Activated gamma-delta T cell treated with Interleukin-2 at 50 U/mL for 16 hours (primary cell): ENCODE results near the gene SWT1.
"Not testable (repeated sequence)": the region's sequence is repeated elsewhere in the genome, so short reads cannot be mapped to it uniquely, and the experiment has no call there.

ENCODE experiments used
- DNase-seq: peaks from one replicate; pipeline ENCODE4 v3.0.0-alpha.2; 2020

The SWT1 gene

GRCh38 chr1:185198712-185199111 lies 41.7 kb downstream of the SWT1 start:
- not testable (repeated sequence) for DNase-seq

GRCh38 chr1:185200889-185201288 lies 43.9 kb downstream of the SWT1 start:
- DNase-seq, result no peak

GRCh38 chr1:185207170-185207569 lies 50.2 kb downstream of the SWT1 start:
- no peak for DNase-seq

- DNase-seq, result no peak
These were observed 51.1 kb downstream of the SWT1 start for GRCh38 chr1:185207980-185208602.

- DNase-seq, result no peak
These were observed 51.7 kb downstream of the SWT1 start for GRCh38 chr1:185208626-185209180.

- DNase-seq, result not testable (repeated sequence)
These were observed 52.4 kb downstream of the SWT1 start for GRCh38 chr1:185209357-185209756.

- DNase-seq, result no peak
These were observed 56.1 kb downstream of the SWT1 start for GRCh38 chr1:185213091-185213490.

GRCh38 chr1:185215911-185216310 lies 58.9 kb downstream of the SWT1 start:
- DNase-seq, result no peak

- no peak for DNase-seq
These were observed 67.2 kb downstream of the SWT1 start for GRCh38 chr1:185224132-185224531.

GRCh38 chr1:185227161-185227560 lies 70.2 kb downstream of the SWT1 start:
- no peak for DNase-seq

- DNase-seq, result no peak
These were observed 72.0 kb downstream of the SWT1 start for GRCh38 chr1:185228979-185229378.

GRCh38 chr1:185229981-185230380 lies 73.0 kb downstream of the SWT1 start:
- DNase-seq, result no peak

- DNase-seq, result no peak
These were observed 75.9 kb downstream of the SWT1 start for GRCh38 chr1:185232874-185233273.

- not testable (repeated sequence) for DNase-seq
These were observed 77.2 kb downstream of the SWT1 start for GRCh38 chr1:185234183-185234582.

GRCh38 chr1:185237176-185237575 lies 80.2 kb downstream of the SWT1 start:
- DNase-seq, result not testable (repeated sequence)

- DNase-seq, result no peak
These were observed 80.7 kb downstream of the SWT1 start for GRCh38 chr1:185237661-185238060.

- DNase-seq, result no peak
These were observed 81.5 kb downstream of the SWT1 start for GRCh38 chr1:185238447-185238846.

- DNase-seq, result no peak
These were observed 82.9 kb downstream of the SWT1 start for GRCh38 chr1:185239861-185240260.

GRCh38 chr1:185241127-185241526 lies 84.2 kb downstream of the SWT1 start:
- DNase-seq, result no peak

GRCh38 chr1:185244015-185244747 lies 87.2 kb downstream of the SWT1 start:
- DNase-seq, result peak; percentile 35

- no peak for DNase-seq
These were observed 88.5 kb downstream of the SWT1 start for GRCh38 chr1:185245466-185245865.

GRCh38 chr1:185249563-185249962 lies 92.6 kb downstream of the SWT1 start:
- DNase-seq, result no peak

- DNase-seq, result no peak
These were observed 93.1 kb downstream of the SWT1 start for GRCh38 chr1:185250063-185250462.

- not testable (repeated sequence) for DNase-seq
These were observed 95.0 kb downstream of the SWT1 start for GRCh38 chr1:185251928-185252327.
